Esophagus muscularis mucosa (tissue), 4 donors: Measurements from ENCODE around the gene GALK2.

Experiments used
- CTCF ChIP-seq, 3 experiments: fragments of 200-600 bp in 2 of 3; fragments of 450-650 bp in 1 of 3; sonication (generic) in 2 of 3; IDR thresholded peaks; one replicate each; pipeline ENCODE4 v1.5.1; 2017 to 2019; ENCODE audit warnings: antibody characterized with exemption in 3 of 3, mild to moderate bottlenecking in 2 of 3, moderate library complexity in 1 of 3
- EP300 ChIP-seq: sonication (generic); formaldehyde crosslinking; IDR thresholded peaks from one replicate; pipeline ENCODE4 v1.6.1; 2017; ENCODE audit warnings: antibody characterized with exemption
- POLR2A ChIP-seq: fragments of 450-650 bp; IDR thresholded peaks from one replicate; pipeline ENCODE4 v1.6.1; 2017; ENCODE audit warnings: antibody characterized with exemption, moderate library complexity, mild to moderate bottlenecking, low read depth

- TF ChIP-seq POLR2A, result no peak
- TF ChIP-seq CTCF (IDR thresholded peaks at IDR 0.05), result no peak
- no peak for TF ChIP-seq EP300
Measured at GRCh38 chr15:49282366-49282765, 112.3 kb downstream of the GALK2 start.
